Subcutaneous preadipocyte (primary cell): Measurements from ENCODE around the gene RSPH10B. TPM values are rescaled to one million over a fixed set of nuclear protein-coding genes. Genes with fewer than 3 reads are reported as not detected.
A peak's percentile ranks its signal among the peaks of the same experiment; 100 is the strongest.

Experiments used
- small RNA-seq: library from RNA; depleted of rRNA; stranded (forward); fragments of <200 nt; gene quantifications from one replicate; pipeline ENCODE3, GENCODE V24; 2012
- total RNA-seq: library from RNA; depleted of rRNA; stranded (reverse); fragments of >200 nt; gene quantifications from 2 replicates; pipeline ENCODE4 v1.2.3, GENCODE V29; 2012

The RSPH10B gene
- under 0.01 and 0.20 TPM in 2 replicates for total RNA-seq

DNA sequence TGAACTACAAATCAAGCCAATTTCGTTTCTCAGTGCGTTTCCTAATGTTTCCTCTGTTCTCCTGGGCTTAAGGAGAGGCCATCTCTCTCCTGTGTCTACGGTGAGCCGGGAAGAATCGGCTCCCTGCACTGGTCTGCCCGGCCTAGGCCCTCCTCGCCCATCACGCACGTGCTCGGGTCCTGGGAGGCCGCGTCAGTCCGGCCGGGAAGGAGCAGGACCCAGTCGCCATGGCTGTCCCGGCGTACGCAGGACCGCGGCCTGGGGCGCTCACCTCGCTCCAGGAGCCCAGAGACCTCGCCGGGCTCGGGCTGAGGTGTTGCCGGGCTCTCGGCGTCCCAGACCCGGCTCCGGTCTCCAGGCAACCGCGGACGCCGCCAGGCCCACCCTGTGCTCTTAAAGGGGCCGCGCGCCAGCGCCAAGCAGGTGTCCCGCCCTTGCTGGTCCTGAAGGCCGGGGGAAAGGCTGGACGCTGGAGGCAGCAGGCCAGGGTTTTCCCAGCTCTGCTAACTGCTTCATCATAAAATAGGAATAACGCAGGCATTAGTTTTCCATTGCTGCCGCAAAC lies at the start of gene RSPH10B:
TSS of gene RSPH10B (minus strand) at position 343 of the 565 bp plus-strand sequence. CDS start 3,573 bp downstream, outside the sequence.

DNA sequence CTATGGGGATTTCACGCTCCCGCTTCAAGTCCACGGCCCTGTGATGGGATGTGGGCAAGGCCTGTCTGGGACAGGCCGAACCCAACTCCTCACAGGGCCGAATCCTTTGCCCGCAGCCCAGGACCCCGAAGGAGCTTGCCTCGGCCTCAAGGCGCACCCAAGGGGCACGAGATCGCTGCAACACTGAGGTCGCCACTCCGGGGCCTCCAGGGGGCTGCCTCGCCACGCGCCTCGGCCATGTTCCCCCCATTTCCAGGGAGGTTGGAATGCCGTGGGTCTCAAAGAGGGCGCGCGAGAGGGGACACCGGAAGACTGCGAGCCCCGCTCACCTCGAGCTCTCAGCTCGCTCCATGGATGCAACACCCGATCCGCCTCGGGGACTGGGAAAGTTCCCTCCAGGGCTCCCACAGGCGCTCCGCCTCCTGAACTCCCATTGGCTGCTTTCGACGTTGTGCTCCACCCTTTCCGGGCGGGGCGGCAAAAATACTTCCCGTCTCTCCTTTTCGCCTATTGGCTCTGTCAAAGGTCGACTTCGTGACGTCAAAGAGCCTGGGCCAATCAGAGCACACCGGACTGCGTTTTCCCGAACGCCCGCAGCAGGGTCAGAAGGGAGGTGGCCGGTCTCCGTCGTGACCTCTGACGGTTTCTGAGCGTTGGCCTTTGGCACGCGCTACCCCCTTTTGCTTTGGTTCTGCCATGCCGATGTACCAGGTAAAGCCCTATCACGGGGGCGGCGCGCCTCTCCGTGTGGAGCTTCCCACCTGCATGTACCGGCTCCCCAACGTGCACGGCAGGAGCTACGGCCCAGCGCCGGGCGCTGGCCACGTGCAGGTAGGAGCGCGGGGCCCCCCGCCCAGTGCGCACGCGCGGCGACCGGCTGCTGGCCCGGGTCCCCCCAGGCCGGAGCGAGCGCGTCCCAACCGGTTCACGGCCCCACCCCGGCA lies 38.5 kb upstream of the RSPH10B start, which contains the start of the genes AIMP2 and PMS2:
TSS of gene AIMP2 (plus strand) at position 605 of the 944 bp plus-strand sequence. CDS start at position 697, 92 bp downstream.
TSS of gene PMS2 (minus strand) at position 382 of the 944 bp plus-strand sequence. CDS start at position 352, 30 bp downstream.

DNA sequence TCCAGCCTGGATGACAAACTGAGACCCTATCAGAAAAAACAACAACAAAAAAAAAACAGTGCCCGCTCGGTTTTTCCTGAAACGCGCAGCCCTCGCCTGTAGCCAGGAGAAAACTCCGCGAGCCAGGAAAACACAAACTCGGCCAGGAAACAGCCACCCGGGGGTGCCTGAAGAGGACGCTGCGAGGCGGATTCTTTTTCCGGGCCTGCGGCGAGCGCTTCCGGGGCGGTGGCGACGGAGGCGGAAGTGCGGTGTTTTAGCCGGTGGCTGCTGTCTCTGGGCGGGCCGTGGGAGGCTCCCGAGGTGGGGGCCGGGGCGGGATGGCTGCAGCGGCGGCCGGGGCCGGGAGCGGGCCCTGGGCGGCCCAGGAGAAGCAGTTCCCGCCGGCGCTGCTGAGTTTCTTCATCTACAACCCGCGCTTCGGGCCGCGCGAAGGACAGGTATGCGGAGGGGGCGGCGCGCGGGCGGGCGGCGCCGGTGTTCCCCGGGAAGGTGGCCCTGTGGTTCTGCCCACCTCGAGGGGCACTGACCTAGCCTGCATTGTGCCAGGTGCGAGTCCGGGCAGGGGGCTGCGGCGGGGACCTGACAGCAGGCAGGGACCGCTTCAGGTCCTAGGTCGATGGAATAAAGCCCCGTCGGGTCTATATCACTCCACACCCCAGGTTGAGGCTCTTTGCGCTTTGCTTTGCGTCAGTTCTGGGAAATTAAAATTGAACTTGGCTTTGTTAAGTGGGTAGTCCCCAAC lies 71.8 kb downstream of the RSPH10B start, which contains the start of gene CCZ1:
TSS of gene CCZ1 (plus strand) at position 254 of the 745 bp plus-strand sequence. CDS start at position 321, 67 bp downstream.

Small RNA genes lying within 50 kb of the gene (small RNA-seq; reads per million reads assigned to genes)
- gene RF00019, result not detected
- gene SNORA80D, result 14.6 reads per million, percentile 96 among the genes with 10 or more reads in this experiment

Other genes with a start within 250 kb of the RSPH10B start
- gene RNF216, start 189.0 kb downstream of the RSPH10B start, total RNA-seq, result 27.2 and 37.5 TPM in 2 replicates
- gene OCM, start 89.9 kb downstream of the RSPH10B start, total RNA-seq, result not detected in 2 replicates
- gene CCZ1, start 72.0 kb downstream of the RSPH10B start, total RNA-seq, result 36.0 and 46.7 TPM in 2 replicates
- gene PMS2, start 38.4 kb upstream of the RSPH10B start, total RNA-seq, result 18.0 and 18.4 TPM in 2 replicates
- 59.4 and 78.6 TPM in 2 replicates for gene AIMP2, start 38.6 kb upstream of the RSPH10B start, total RNA-seq
- gene ANKRD61, start 60.7 kb upstream of the RSPH10B start, total RNA-seq, result not detected in 2 replicates
- 37.8 and 61.4 TPM in 2 replicates for gene EIF2AK1, start 88.5 kb upstream of the RSPH10B start, total RNA-seq
- gene USP42, start 134.3 kb upstream of the RSPH10B start, total RNA-seq, result 5.5 and 7.6 TPM in 2 replicates